Keratinocyte (primary cell): ENCODE results near the gene FBXW7. TPM values are rescaled to one million over a fixed set of nuclear protein-coding genes. Genes with fewer than 3 reads are reported as not detected.

Experiments used
- DNase-seq: peaks from one replicate; pipeline ENCODE4 v3.0.0-alpha.2; 2011; ENCODE audit warnings: low read depth, missing footprints, low spot score
- FAIRE-seq: peaks from 2 replicates; lab custom pipeline; 2011; peaks lifted over from hg19 to GRCh38; lab: Jason Lieb, UNC
- H2AFZ ChIP-seq: 2 replicates; pipeline ENCODE4 v1.6.0; 2012; ENCODE audit warnings: low read length, control low read depth, inconsistent platforms; ENCODE audit not compliant: control insufficient read depth
- H3K27ac ChIP-seq: 2 replicates; pipeline ENCODE4 v1.5.1; 2011; ENCODE audit warnings: low read length; ENCODE audit not compliant: control insufficient read depth, insufficient read depth
- H3K27me3 ChIP-seq: 3 replicates; pipeline ENCODE4 v1.6.0; 2011; ENCODE audit warnings: low read length; ENCODE audit not compliant: control insufficient read depth, insufficient read depth; ENCODE audit errors: extremely low read depth
- H3K36me3 ChIP-seq, 2 experiments: 2 replicates in 1 of 2; 3 replicates in 1 of 2; pipeline ENCODE4 v1.5.1; 2011; ENCODE audit warnings: low read length in 2 of 2, mild to moderate bottlenecking in 1 of 2; ENCODE audit not compliant: control insufficient read depth in 2 of 2, insufficient read depth in 2 of 2; ENCODE audit errors: extremely low read depth in 1 of 2
- H3K4me1 ChIP-seq: 3 replicates; pipeline ENCODE4 v1.5.1; 2011; ENCODE audit warnings: low read length; ENCODE audit not compliant: control insufficient read depth, insufficient read depth; ENCODE audit errors: extremely low read depth
- H3K4me2 ChIP-seq: 3 replicates; pipeline ENCODE4 v1.6.0; 2011; ENCODE audit warnings: low read depth, low read length; ENCODE audit not compliant: control insufficient read depth, insufficient read depth; ENCODE audit errors: extremely low read depth
- H3K4me3 ChIP-seq, 3 experiments: fragments of 200-600 bp in 1 of 3; sonication (generic) in 1 of 3; 2 replicates in 2 of 3; 3 replicates in 1 of 3; pipeline ENCODE4 v1.5.1; 2011 to 2016; ENCODE audit warnings: low read length in 3 of 3, mild to moderate bottlenecking in 3 of 3, control low read depth in 2 of 3, inconsistent platforms in 1 of 3, low read depth in 1 of 3, mixed read lengths in 1 of 3, mixed run types in 1 of 3, moderate library complexity in 1 of 3; ENCODE audit not compliant: control insufficient read depth in 2 of 3, insufficient read depth in 2 of 3; ENCODE audit errors: extremely low read depth in 1 of 3
- H3K79me2 ChIP-seq: 2 replicates; pipeline ENCODE4 v1.6.0; 2012; ENCODE audit warnings: low read length; ENCODE audit not compliant: control insufficient read depth, insufficient read depth
- H3K9ac ChIP-seq: 3 replicates; pipeline ENCODE4 v1.6.0; 2011; ENCODE audit warnings: low read length; ENCODE audit not compliant: control insufficient read depth, insufficient read depth; ENCODE audit errors: extremely low read depth
- H3K9me1 ChIP-seq: 3 replicates; pipeline ENCODE4 v1.6.0; 2011; ENCODE audit warnings: low read length; ENCODE audit not compliant: control insufficient read depth, insufficient read depth; ENCODE audit errors: extremely low read depth
- H3K9me3 ChIP-seq: 2 replicates; pipeline ENCODE4 v1.5.1; 2012; ENCODE audit warnings: low read depth, low read length; ENCODE audit not compliant: control insufficient read depth
- H4K20me1 ChIP-seq: 3 replicates; pipeline ENCODE4 v1.6.0; 2011; ENCODE audit warnings: low read length; ENCODE audit not compliant: control insufficient read depth, insufficient read depth; ENCODE audit errors: extremely low read depth
- EZH2 ChIP-seq: IDR thresholded peaks from one replicate; pipeline ENCODE4 v1.6.1; 2012; ENCODE audit warnings: inconsistent platforms, mild to moderate bottlenecking, low read length, moderate library complexity
- dilution Hi-C: fragments of 300-500 bp; cut with MboI; formaldehyde crosslinking; loops from one replicate; pipeline ENCODE4 v1.7.0; 2020; ENCODE audit warnings: low sequenced_read_pairs; ENCODE audit not compliant: extremely low pct_ligation_motif_present
- polyA plus RNA-seq, 5 experiments: library from polyadenylated mRNA; depleted of rRNA in 3 of 5; stranded (reverse) in 3 of 5; stranded (forward) in 1 of 5; unstranded in 1 of 5; fragments of >200 nt; gene quantifications; 1 replicate in 1 of 5; 2 replicates in 3 of 5; 3 replicates in 1 of 5; pipeline versions ENCODE4 v1.2.1 to v1.2.3, GENCODE V29; 2011 to 2012; ENCODE audit warnings: missing spikeins in 2 of 5, low read depth in 1 of 5, low replicate concordance in 1 of 5
- TF ChIP-seq, protein P1 (sequence below), 3 experiments: IDR thresholded peaks in 1 of 3; conservative IDR thresholded peaks in 1 of 3; optimal IDR thresholded peaks in 1 of 3; 2 replicates in 2 of 3; 3 replicates in 1 of 3; pipeline versions ENCODE3 to v1.5.1; 2011; ENCODE audit warnings: low read length in 3 of 3, mild to moderate bottlenecking in 3 of 3, moderate library complexity in 2 of 3, control low read depth in 1 of 3, inconsistent platforms in 1 of 3; ENCODE audit not compliant: insufficient read depth in 2 of 3; ENCODE audit errors: extremely low read depth in 1 of 3

Gene FBXW7
- polyA plus RNA-seq, 1 donor (not counting 4 experiments of a cell fraction or from before 2014, with no cell fraction given), result 39.6 TPM

DNA sequence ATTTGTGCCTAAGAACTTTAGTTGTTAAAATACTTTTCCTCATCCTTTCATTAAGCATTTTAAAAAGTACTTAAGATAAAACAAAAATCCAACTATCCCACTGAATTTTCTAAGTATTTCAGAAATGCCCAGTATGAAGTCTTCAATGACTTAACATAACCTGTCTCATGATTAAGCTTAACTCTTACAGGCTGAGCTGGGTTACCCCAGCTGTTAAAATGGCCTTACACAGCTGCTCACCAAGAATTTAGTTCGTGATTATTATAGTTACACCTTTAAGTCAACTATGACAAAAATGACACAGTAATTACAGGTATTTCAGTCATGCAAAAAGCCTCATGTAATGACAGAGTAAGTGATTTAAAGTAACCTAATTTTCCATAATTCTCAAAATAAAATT lies 145.7 kb downstream of the FBXW7 start:
- H3K9me3 ChIP-seq, result no peaks in the 10 kb centered on the region
- no peaks in the 10 kb centered on the region for H3K27me3 ChIP-seq
- dilution Hi-C loops, result no loop called here
- H2AFZ ChIP-seq, result no peak overlapping the region
- no peak overlapping the region for H3K4me2 ChIP-seq
- H4K20me1 ChIP-seq, result no peaks in the 10 kb centered on the region
- H3K79me2 ChIP-seq, result peaks cover 9% of the 10 kb centered on the region
- no peak overlapping the region for H3K9ac ChIP-seq
- DNase-seq (no peak), FAIRE-seq (no peak)
- no peak for TF ChIP-seq EZH2
- TF ChIP-seq, protein P1, sequence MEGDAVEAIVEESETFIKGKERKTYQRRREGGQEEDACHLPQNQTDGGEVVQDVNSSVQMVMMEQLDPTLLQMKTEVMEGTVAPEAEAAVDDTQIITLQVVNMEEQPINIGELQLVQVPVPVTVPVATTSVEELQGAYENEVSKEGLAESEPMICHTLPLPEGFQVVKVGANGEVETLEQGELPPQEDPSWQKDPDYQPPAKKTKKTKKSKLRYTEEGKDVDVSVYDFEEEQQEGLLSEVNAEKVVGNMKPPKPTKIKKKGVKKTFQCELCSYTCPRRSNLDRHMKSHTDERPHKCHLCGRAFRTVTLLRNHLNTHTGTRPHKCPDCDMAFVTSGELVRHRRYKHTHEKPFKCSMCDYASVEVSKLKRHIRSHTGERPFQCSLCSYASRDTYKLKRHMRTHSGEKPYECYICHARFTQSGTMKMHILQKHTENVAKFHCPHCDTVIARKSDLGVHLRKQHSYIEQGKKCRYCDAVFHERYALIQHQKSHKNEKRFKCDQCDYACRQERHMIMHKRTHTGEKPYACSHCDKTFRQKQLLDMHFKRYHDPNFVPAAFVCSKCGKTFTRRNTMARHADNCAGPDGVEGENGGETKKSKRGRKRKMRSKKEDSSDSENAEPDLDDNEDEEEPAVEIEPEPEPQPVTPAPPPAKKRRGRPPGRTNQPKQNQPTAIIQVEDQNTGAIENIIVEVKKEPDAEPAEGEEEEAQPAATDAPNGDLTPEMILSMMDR (optimal IDR thresholded peaks at IDR 0.05 in 1 of 3, IDR thresholded peaks at IDR 0.05 in 1 of 3, conservative IDR thresholded peaks at IDR 0.05 in 1 of 3; ENCODE audit: extremely low read depth in 1 of 3, insufficient read depth in 2 of 3, low read length in 3 of 3), result no peak
- H3K4me3 ChIP-seq, result no peak overlapping the region
- H3K27ac ChIP-seq, result no peak overlapping the region
- no peaks in the 10 kb centered on the region for H3K4me1 ChIP-seq
- H3K9me1 ChIP-seq, result no peaks in the 10 kb centered on the region
- H3K36me3 ChIP-seq, result no peaks in the 10 kb centered on the region

DNA sequence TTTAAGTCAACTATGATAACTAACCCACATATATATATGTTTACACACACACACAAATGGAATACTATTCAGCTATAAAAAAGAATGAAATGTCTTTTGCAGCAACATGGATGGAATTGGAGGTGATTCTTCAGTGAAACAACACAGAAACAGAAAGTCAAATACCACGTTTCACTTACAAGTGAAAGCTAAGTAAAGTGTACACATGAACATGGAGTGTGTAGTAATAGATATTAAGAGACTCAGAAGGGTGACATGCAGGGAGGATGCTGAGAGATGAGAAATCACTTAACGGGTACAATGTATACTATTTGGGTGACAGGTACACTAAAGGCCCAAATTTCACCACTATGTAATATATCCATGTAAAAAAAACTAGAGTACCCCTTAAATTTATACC lies 146.5 kb downstream of the FBXW7 start:
- Histone ChIP-seq H3K79me2 (peaks cover 10% of the 10 kb centered on the region), H3K4me3 (no peak overlapping the region), H2AFZ (no peak overlapping the region), H3K27ac (no peak overlapping the region), H3K9me1 (no peaks in the 10 kb centered on the region), H3K9ac (no peak overlapping the region), H3K27me3 (no peaks in the 10 kb centered on the region), H3K4me2 (no peak overlapping the region), H3K9me3 (no peaks in the 10 kb centered on the region), H4K20me1 (no peaks in the 10 kb centered on the region), H3K4me1 (no peaks in the 10 kb centered on the region), H3K36me3 (no peaks in the 10 kb centered on the region)
- no peak for FAIRE-seq
- dilution Hi-C loops, result no loop called here
- TF ChIP-seq, protein P1 (optimal IDR thresholded peaks at IDR 0.05 in 1 of 3, IDR thresholded peaks at IDR 0.05 in 1 of 3, conservative IDR thresholded peaks at IDR 0.05 in 1 of 3; ENCODE audit: extremely low read depth in 1 of 3, insufficient read depth in 2 of 3, low read length in 3 of 3), result no peak
- TF ChIP-seq EZH2, result no peak
- no peak for DNase-seq
